Prostate gland (tissue), 2 donors: Measurements from ENCODE around the gene STK24. TPM values are rescaled to one million over a fixed set of nuclear protein-coding genes. Genes with fewer than 3 reads are reported as not detected.

Source experiments
- DNase-seq: peaks from one replicate; pipeline ENCODE4 v3.0.0-alpha.2; 2019; ENCODE audit warnings: low spot score
- H3K27ac ChIP-seq, 2 donors: fragments of 200-600 bp; sonication (generic); 2 replicates each; pipeline ENCODE4 v1.5.1; 2017 to 2019
- H3K27me3 ChIP-seq: fragments of 200-600 bp; sonication (generic); replicated peaks from 2 replicates; pipeline ENCODE4 v1.5.1; 2019; ENCODE audit not compliant: insufficient read depth
- H3K36me3 ChIP-seq, 2 donors: fragments of 200-600 bp; sonication (generic); 1 replicate in 1 of 2; 2 replicates in 1 of 2; pipeline versions ENCODE4 v1.5.1 to v1.8.1; 2017 to 2019
- H3K4me1 ChIP-seq: fragments of 200-600 bp; sonication (generic); replicated peaks from 2 replicates; pipeline ENCODE4 v1.5.1; 2019
- H3K4me3 ChIP-seq, 2 donors: fragments of 200-600 bp; sonication (generic); 2 replicates each; pipeline ENCODE4 v1.5.1; 2017 to 2019
- H3K9me3 ChIP-seq: fragments of 200-600 bp; sonication (generic); 2 replicates; pipeline ENCODE4 v1.5.1; 2017
- POLR2A ChIP-seq: fragments of 450-650 bp; IDR thresholded peaks from one replicate; pipeline ENCODE4 v1.6.1; 2016; ENCODE audit warnings: antibody characterized with exemption, mild to moderate bottlenecking
- POLR2AphosphoS5 ChIP-seq: sonication (generic); formaldehyde crosslinking; IDR thresholded peaks from one replicate; pipeline ENCODE4 v1.6.1; 2017; ENCODE audit warnings: antibody characterized with exemption
- WGBS: methylation state at CpG from one replicate; pipeline ENCODE4 v1.1.5; 2018; 5-methylcytosine and 5-hydroxymethylcytosine counted together
- intact Hi-C: fragments of 100-400 bp; cut with DNase I; formaldehyde crosslinking; loops from one replicate; pipeline ENCODE4 v1.14.2; 2022
- total RNA-seq, 2 donors: library from RNA; depleted of rRNA; stranded (reverse); fragments of >200 nt; gene quantifications; one replicate each; pipeline ENCODE4 v1.1.0, GENCODE V29; 2016
- TF ChIP-seq, protein P1 (sequence below), 4 experiments: fragments of 200-600 bp in 2 of 4; fragments of 450-650 bp in 2 of 4; sonication (generic) in 2 of 4; IDR thresholded peaks; 1 replicate in 3 of 4; 2 replicates in 1 of 4; pipeline ENCODE4 v1.5.1; 2016 to 2019; ENCODE audit warnings: antibody characterized with exemption in 4 of 4, mild to moderate bottlenecking in 2 of 4, moderate library complexity in 2 of 4

STK24 gene
- total RNA-seq, 2 donors from 2014 or later: 80.5 to 187 TPM

DNA sequence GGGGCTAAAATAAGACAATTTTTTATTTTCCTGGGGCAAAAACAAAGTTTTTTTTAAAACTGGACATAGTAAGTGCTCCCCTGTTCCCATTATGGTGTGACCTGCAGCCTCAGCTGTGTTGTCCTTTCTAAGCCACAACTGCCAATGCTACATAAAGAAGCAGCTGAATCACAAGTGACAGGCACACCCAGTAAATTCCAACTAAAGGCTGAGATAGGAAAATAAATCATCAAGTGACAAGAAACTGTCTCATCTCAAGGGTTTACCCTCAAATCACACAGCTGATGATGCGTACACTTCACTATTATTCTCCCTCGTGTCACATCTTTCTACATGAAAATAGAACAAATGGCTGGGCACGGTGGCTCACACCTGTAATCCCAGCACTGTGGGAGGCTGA, 28.7 kb downstream of the STK24 start:
- no peak overlapping the region for H3K27ac ChIP-seq
- no peak for DNase-seq
- no peaks in the 10 kb centered on the region for H3K27me3 ChIP-seq
- 85% methylated on average over 3 of the region's 3 CpGs for WGBS
- no peak overlapping the region for H3K4me3 ChIP-seq
- H3K9me3 ChIP-seq: no peaks in the 10 kb centered on the region
- H3K4me1 ChIP-seq: no peaks in the 10 kb centered on the region
- TF ChIP-seq POLR2AphosphoS5: no peak
- TF ChIP-seq POLR2A: no peak
- TF ChIP-seq, protein P1, sequence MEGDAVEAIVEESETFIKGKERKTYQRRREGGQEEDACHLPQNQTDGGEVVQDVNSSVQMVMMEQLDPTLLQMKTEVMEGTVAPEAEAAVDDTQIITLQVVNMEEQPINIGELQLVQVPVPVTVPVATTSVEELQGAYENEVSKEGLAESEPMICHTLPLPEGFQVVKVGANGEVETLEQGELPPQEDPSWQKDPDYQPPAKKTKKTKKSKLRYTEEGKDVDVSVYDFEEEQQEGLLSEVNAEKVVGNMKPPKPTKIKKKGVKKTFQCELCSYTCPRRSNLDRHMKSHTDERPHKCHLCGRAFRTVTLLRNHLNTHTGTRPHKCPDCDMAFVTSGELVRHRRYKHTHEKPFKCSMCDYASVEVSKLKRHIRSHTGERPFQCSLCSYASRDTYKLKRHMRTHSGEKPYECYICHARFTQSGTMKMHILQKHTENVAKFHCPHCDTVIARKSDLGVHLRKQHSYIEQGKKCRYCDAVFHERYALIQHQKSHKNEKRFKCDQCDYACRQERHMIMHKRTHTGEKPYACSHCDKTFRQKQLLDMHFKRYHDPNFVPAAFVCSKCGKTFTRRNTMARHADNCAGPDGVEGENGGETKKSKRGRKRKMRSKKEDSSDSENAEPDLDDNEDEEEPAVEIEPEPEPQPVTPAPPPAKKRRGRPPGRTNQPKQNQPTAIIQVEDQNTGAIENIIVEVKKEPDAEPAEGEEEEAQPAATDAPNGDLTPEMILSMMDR (IDR thresholded peaks at IDR 0.05): no peak
- H3K36me3 ChIP-seq: no peaks in the 10 kb centered on the region
- intact Hi-C loops: no loop called here

DNA sequence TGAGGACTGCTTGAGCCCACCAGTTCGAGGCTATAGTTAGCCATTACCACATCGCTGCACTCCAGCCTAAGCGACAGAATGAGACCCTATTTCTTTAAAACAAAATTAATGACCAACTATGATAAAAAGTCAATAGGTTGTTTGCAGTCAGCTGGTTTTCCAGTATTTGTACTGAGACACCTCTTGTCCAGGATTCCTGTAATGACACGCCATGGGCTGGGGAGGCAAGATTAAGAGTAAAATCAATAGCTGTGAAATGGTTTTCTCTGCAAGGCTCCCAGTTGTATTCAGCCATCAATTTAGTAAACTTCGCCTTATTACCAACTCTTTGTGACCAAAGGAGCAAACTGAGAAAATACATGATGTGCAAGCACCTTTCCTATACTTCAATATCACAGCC, 29.5 kb downstream of the STK24 start:
- no peak for DNase-seq
- intact Hi-C loops: no loop called here
- Histone ChIP-seq H3K4me3 (no peak overlapping the region), H3K27me3 (no peaks in the 10 kb centered on the region), H3K27ac (no peak overlapping the region), H3K4me1 (peaks cover 5% of the 10 kb centered on the region), H3K9me3 (no peaks in the 10 kb centered on the region), H3K36me3 (no peaks in the 10 kb centered on the region)
- TF ChIP-seq POLR2A (no peak), POLR2AphosphoS5 (no peak)
- TF ChIP-seq, protein P1 (IDR thresholded peaks at IDR 0.05): no peak
- 89% methylated on average over 5 of the region's 5 CpGs for WGBS

DNA sequence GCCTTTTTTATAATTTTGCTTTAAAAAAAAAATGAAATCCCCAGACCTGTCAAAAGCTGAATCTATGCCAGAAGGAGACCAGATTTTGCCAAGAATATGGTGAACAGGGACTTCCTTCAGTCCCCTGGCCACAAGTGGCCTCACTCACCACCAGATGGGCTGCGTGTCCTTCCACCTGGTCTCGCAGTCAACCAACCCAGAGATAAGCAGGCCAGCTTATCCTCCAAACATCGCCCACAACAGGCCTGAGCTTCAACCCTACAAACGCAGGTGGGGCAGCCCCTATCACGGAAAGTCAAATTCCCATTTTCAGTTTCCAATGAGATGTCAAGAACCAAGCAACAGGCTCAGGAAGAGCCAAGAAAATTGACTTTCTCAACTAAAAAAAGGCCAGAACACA, 30.5 kb downstream of the STK24 start:
- Histone ChIP-seq H3K9me3 (no peaks in the 10 kb centered on the region), H3K27ac (no peak overlapping the region), H3K36me3 (no peaks in the 10 kb centered on the region), H3K4me1 (peaks cover 15% of the 10 kb centered on the region), H3K4me3 (no peak overlapping the region), H3K27me3 (no peaks in the 10 kb centered on the region)
- WGBS: 90% methylated on average over 5 of the region's 5 CpGs
- DNase-seq: no peak
- TF ChIP-seq, protein P1 (IDR thresholded peaks at IDR 0.05): no peak
- no peak for TF ChIP-seq POLR2A
- TF ChIP-seq POLR2AphosphoS5: no peak
- intact Hi-C loops: no loop called here

DNA sequence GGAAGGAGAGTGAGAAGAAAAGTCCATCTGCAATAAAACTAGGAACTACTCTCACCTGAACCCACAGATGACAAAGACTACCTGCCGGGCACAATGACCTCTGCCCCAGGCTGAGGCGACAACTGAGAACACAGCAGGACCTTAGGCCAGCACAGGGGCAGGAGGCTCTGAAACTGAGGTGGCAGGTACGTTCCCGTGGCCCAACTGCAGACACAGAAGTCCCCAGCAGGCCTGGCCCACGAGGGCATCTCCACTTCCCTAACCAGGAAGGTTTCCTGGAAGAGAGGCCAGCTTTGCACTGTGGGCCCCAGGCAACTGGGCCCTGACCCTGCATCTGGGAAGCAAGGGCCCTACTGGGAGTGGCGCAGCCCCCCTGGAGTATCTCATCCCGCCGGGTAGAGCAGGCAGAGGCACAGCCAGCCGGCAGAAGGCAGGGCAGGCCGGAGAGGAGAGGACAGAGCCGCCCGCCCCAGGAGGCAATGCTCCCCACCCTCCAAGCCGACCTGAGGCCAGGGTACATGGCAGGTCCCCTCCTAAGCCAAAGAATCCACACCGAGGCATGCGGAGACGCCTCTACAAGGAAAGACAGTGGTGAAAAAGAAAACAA, 32.7 kb downstream of the STK24 start:
- no peak for DNase-seq
- Histone ChIP-seq H3K27ac (peak overlapping the region; percentile 26 to 53), H3K9me3 (no peaks in the 10 kb centered on the region), H3K4me3 (no peak overlapping the region), H3K36me3 (no peaks in the 10 kb centered on the region), H3K4me1 (peaks cover 16% of the 10 kb centered on the region), H3K27me3 (no peaks in the 10 kb centered on the region)
- 61% methylated on average over 16 of the region's 16 CpGs for WGBS
- TF ChIP-seq POLR2A: no peak
- TF ChIP-seq, protein P1 (IDR thresholded peaks at IDR 0.05): no peak
- TF ChIP-seq POLR2AphosphoS5: no peak
- intact Hi-C loops: loop anchor here (5.0 kb wide), 1 partner anchor 33 kb away; the partner anchor contains the start of gene STK24

DNA sequence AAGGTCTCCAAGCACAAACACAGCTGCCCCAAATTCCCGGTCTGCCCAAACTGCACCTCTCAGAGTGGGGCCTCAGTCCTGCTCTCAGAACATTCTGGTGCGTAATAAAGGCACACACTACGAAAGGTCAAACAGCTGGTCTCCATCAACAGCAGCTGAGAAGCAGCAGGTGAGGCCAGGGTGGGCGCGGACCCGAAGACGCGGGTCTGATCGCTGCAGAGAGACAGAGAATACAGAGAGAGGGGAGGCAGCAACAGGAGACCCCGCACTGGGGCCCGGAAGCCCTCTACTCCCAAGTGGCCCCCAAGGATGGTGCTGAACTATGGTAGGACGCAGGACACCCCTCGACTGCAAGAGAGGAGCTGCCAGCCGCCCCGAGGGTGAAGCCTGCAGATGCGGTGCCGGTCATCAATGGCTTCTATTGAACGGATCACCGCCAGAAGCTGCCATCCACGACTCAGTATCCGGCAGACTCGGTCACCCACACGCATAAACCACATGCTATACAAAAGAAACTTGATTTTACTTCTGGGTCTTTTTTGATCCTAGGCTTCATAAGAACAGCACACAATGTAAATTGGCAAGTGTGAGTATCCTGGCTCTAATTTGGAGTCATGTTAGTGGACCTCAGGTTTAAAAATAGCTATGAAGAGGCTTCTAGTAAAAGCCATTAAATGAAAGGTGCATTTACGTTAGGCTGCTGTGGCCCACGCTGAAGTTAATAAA, 33.4 kb downstream of the STK24 start:
- DNase-seq: no peak

More for the DNA sequence above, 33.4 kb downstream of the STK24 start:
- intact Hi-C loops: loop anchor here (5.0 kb wide), 1 partner anchor 34 kb away; the partner anchor contains the start of gene STK24
- H3K4me3 ChIP-seq: no peak overlapping the region
- no peaks in the 10 kb centered on the region for H3K36me3 ChIP-seq
- no peaks in the 10 kb centered on the region for H3K9me3 ChIP-seq
- TF ChIP-seq POLR2A (no peak), POLR2AphosphoS5 (no peak)
- TF ChIP-seq, protein P1 (IDR thresholded peaks at IDR 0.05): no peak
- H3K4me1 ChIP-seq: peaks cover 16% of the 10 kb centered on the region
- no peaks in the 10 kb centered on the region for H3K27me3 ChIP-seq
- WGBS: 70% methylated on average over 25 of the region's 25 CpGs
- peak overlapping the region; percentile 53 for H3K27ac ChIP-seq
